Endothelial cell (in vitro differentiated cells): ENCODE results near the gene VSIG10L. TPM values are rescaled to one million over a fixed set of nuclear protein-coding genes. Genes with fewer than 3 reads are reported as not detected.

Source experiments
- DNase-seq: peaks from one replicate; pipeline ENCODE4 v3.0.0; 2021; ENCODE audit warnings: low spot score
- H3K27ac Mint-ChIP-seq: one replicate; pipeline ENCODE4 v1.8.0; 2021; ENCODE audit warnings: mixed read lengths, inconsistent platforms; ENCODE audit not compliant: unreplicated experiment
- H3K27me3 Mint-ChIP-seq: one replicate; pipeline ENCODE4 v1.8.0; 2021; ENCODE audit warnings: mild to moderate bottlenecking, moderate library complexity, mixed read lengths, inconsistent platforms; ENCODE audit not compliant: unreplicated experiment
- H3K36me3 Mint-ChIP-seq: one replicate; pipeline ENCODE4 v1.8.0; 2021; ENCODE audit warnings: mild to moderate bottlenecking, low read depth, mixed read lengths, inconsistent platforms; ENCODE audit not compliant: unreplicated experiment
- H3K4me1 Mint-ChIP-seq: one replicate; pipeline ENCODE4 v1.8.0; 2021; ENCODE audit warnings: mild to moderate bottlenecking, mixed read lengths, inconsistent platforms; ENCODE audit not compliant: unreplicated experiment
- H3K4me3 Mint-ChIP-seq: one replicate; pipeline ENCODE4 v1.8.0; 2021; ENCODE audit warnings: mild to moderate bottlenecking, mixed read lengths, inconsistent platforms; ENCODE audit not compliant: unreplicated experiment
- H3K9me3 Mint-ChIP-seq: one replicate; pipeline ENCODE4 v1.8.0; 2021; ENCODE audit warnings: mixed read lengths, inconsistent platforms; ENCODE audit not compliant: unreplicated experiment
- long read RNA-seq: library from polyadenylated mRNA; unstranded; transcript quantifications from one replicate; pipeline ENCODE4 v2.0.0, GENCODE V29; 2020; ENCODE audit not compliant: unreplicated experiment
- total RNA-seq: library from RNA; stranded (reverse); fragmentation: NEBNext Ultra II Directional; extraction: Animal tissue kit (Norgen Biotek cat#: 25700); gene quantifications from one replicate; pipeline ENCODE4 v1.2.1, GENCODE V29; 2021; ENCODE audit not compliant: unreplicated experiment
- TF ChIP-seq, protein P1 (sequence below): fragments of 200-600 bp; sonication (generic); IDR thresholded peaks from one replicate; pipeline ENCODE4 v1.5.0; 2021; ENCODE audit warnings: antibody characterized with exemption; ENCODE audit not compliant: unreplicated experiment

VSIG10L gene
- 5.9 TPM for total RNA-seq
- long read RNA-seq, partial matches to known transcripts = 1 of 1 reads
- long read RNA-seq, other reads (novel, unspliced or antisense) = 0 of 1 reads

DNA sequence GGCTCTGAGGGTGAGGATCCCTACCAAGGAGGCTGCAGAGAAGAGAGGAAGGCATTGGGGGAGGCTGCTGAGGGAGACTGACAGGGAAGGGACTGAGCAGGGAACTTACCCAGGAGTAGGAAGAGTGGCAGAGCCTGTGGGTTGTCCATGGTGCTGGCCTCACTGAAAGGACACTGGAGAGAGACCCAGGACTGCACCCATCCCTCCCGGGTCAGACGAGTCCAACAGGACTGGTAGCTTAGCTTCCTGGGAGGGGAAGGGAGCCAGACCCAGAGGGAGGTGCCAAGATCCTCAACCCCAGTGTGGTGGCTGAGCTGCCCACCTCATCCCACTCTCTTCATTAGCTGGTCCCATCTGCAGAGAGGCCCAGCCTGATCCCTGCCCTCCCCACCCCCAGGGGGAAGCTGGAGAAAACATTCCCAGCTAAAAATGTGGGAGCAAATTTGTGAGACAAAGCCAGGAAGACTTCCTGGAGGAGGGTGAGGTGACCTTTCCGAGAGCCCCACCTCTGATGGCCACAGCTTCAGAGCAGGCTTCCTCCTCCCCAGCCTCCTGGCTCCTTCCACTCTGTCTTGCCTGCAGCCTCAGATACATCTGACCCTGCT, at the start of gene VSIG10L:
Gene VSIG10L (minus strand): TSS at position 164 of the 605 bp plus-strand sequence. CDS start 15 bp downstream, at position 149.
- TF ChIP-seq, protein P1, sequence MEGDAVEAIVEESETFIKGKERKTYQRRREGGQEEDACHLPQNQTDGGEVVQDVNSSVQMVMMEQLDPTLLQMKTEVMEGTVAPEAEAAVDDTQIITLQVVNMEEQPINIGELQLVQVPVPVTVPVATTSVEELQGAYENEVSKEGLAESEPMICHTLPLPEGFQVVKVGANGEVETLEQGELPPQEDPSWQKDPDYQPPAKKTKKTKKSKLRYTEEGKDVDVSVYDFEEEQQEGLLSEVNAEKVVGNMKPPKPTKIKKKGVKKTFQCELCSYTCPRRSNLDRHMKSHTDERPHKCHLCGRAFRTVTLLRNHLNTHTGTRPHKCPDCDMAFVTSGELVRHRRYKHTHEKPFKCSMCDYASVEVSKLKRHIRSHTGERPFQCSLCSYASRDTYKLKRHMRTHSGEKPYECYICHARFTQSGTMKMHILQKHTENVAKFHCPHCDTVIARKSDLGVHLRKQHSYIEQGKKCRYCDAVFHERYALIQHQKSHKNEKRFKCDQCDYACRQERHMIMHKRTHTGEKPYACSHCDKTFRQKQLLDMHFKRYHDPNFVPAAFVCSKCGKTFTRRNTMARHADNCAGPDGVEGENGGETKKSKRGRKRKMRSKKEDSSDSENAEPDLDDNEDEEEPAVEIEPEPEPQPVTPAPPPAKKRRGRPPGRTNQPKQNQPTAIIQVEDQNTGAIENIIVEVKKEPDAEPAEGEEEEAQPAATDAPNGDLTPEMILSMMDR = no peak
- Mint-ChIP-seq H3K4me3 (peak within 1 kb of the TSS; percentile 82), H3K27ac (peak within 1 kb of the TSS; percentile 87), H3K27me3 (peaks cover 15% of the 10 kb centered on the region), H3K36me3 (peaks cover 17% of the 10 kb centered on the region), H3K9me3 (no peaks in the 10 kb centered on the region), H3K4me1 (peaks cover 23% of the 10 kb centered on the region)
- DNase-seq = no peak

DNA sequence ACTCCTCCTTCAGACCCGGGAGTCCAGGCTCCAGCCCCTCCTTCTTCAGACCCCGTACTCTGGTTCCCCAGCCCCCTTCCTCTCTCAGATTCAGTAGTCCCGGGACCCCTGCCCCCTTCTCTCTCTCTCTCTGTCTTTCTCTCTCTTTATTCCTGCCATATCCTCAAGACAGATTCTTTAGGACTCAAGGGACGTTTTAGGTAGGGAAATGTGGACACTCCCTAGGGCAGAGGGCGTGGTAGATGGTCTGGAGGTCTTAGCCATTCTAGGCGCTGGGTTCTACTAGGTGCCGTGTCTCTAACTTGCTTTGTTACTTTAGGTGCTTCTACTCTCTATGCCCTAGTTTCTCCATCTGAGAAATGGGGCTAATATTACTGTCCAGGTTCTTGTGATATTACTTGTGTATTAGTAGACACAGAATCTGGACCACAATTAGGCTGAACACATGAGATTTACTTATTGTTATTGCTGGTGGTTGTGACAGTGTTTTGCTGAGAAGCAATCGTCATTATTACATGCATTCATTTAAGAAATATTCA, 49.2 kb upstream of the VSIG10L start:
- DNase-seq = no peak
- no peak overlapping the region for H3K27ac Mint-ChIP-seq
- H3K27me3 Mint-ChIP-seq = peaks cover 6% of the 10 kb centered on the region

DNA sequence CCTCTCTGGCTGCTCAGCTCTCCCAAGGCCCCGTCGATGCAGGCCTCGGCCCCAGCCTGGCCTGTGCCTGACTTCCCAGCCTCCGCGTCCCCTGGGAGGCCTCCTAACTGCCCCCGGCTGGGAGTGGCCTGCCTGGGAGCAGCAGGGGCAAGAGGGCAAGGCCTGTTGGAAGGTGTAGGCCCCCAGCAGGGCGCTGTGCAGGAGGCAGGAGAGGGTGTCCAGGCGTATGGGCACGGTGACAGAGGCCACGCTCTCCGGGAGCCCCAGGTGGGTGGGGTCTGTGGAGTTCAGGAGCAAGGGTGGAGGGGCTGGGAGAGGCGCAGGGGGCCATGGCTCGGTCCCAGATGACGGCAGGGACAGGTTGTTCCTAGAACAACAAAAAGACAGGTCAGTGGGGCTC, 47.2 kb upstream of the VSIG10L start:
- no peaks in the 10 kb centered on the region for H3K9me3 Mint-ChIP-seq
- no peak for DNase-seq

More for the DNA sequence above, 49.2 kb upstream of the VSIG10L start:
- Mint-ChIP-seq H3K4me3 (no peak overlapping the region), H3K9me3 (no peaks in the 10 kb centered on the region), H3K4me1 (no peaks in the 10 kb centered on the region), H3K36me3 (no peaks in the 10 kb centered on the region)
- TF ChIP-seq, protein P1 = no peak

DNA sequence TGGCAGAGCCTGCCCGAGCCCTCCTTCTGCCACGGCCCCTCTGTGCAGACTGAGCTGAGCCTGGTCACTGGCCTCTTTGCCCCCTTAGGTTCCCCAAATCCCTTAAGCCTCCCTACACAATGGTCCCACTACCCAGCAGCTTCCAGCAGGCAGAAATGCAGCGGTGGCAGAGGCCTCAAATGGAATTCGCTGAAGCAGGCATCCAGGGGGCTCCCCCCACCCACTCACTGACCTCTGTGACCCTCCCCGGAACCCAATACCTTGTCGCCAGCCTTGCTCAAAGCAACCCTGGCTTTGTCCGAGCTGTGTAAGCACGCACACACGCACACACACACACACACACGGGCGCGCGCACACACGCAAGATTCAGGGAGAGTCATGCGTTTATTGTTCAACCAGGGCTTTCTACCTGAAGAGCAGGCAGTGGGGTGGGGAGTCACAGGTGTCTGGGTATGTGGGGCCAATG, 46.0 kb upstream of the VSIG10L start, which contains the start of gene LIM2:
Gene LIM2 (minus strand): TSS at position 51 of the 466 bp plus-strand sequence. CDS start 531 bp downstream, outside the sequence.
- H3K27ac Mint-ChIP-seq = no peak within 1 kb of the TSS
- DNase-seq = no peak
- peaks cover 6% of the 10 kb centered on the region for H3K27me3 Mint-ChIP-seq
- H3K9me3 Mint-ChIP-seq = no peaks in the 10 kb centered on the region
- no peaks in the 10 kb centered on the region for H3K4me1 Mint-ChIP-seq
- no peaks in the 10 kb centered on the region for H3K36me3 Mint-ChIP-seq
- TF ChIP-seq, protein P1 = no peak
- peak within 1 kb of the TSS; percentile 51 for H3K4me3 Mint-ChIP-seq

More for the DNA sequence above, 47.2 kb upstream of the VSIG10L start:
- H3K27ac Mint-ChIP-seq = no peak overlapping the region
- no peak overlapping the region for H3K4me3 Mint-ChIP-seq
- TF ChIP-seq, protein P1 = no peak
- H3K27me3 Mint-ChIP-seq = peaks cover 6% of the 10 kb centered on the region
- H3K4me1 Mint-ChIP-seq = no peaks in the 10 kb centered on the region
- H3K36me3 Mint-ChIP-seq = no peaks in the 10 kb centered on the region
